ENCODE data around the gene ZC2HC1B. TPM values are rescaled to one million over a fixed set of nuclear protein-coding genes. Genes with fewer than 3 reads are reported as not detected.

ZC2HC1B gene
- total and polyA plus RNA-seq, 2 of the 8 experiments (the other 6 are each of a cell fraction or from before 2014, with no cell fraction given) = not detected

DNA sequence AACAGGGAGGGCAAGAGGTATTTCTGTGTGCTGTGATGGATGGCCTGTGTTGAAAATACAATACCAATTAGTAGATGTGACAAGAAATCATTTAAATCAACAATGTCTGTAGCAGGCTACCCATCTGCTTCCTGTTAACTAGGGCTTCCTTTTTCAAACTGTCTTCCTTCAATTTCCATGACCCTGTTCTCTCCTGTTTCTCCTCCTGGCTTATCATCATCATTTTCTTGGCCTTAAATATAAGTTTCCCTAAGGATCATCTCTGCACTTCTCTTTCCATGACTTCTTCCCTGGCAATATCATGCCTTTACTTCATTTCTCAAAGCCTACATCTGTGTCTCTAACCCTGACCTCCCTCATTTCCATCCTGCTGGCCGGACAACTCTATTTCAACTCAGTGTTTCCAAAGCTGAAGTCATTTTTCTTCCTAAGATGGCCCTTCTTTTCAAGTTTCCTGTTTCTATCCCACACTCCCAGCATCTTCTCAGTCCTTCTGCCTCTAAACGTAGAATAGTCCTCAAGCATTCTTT, 18.2 kb downstream of the ZC2HC1B start (continued):
- TF ChIP-seq MAFK (IDR thresholded peaks at IDR 0.05; ENCODE audit: low read depth, low read length) (no peak), EGR1 (IDR thresholded peaks at IDR 0.05; ENCODE audit: borderline replicate concordance, low read depth, low read length) (no peak)
